Suprapubic skin (tissue), 4 donors: ENCODE data around the gene UCK2. TPM values are rescaled to one million over a fixed set of nuclear protein-coding genes. Genes with fewer than 3 reads are reported as not detected.

Experiments used
- DNase-seq, 2 donors: peaks; one replicate each; pipeline ENCODE4 v3.0.0-alpha.2; 2019; ENCODE audit warnings: low spot score in 2 of 2
- H3K27ac ChIP-seq: fragments of 200-600 bp; sonication (generic); one replicate; pipeline ENCODE4 v1.5.1; 2019
- H3K27me3 ChIP-seq: fragments of 200-600 bp; sonication (generic); one replicate; pipeline ENCODE4 v1.5.1; 2019
- H3K36me3 ChIP-seq: fragments of 200-600 bp; sonication (generic); one replicate; pipeline ENCODE4 v1.5.1; 2019
- H3K4me1 ChIP-seq: fragments of 200-600 bp; sonication (generic); one replicate; pipeline ENCODE4 v1.5.1; 2019
- H3K4me3 ChIP-seq: fragments of 200-600 bp; sonication (generic); one replicate; pipeline ENCODE4 v1.5.1; 2019; ENCODE audit warnings: mild to moderate bottlenecking
- H3K9me3 ChIP-seq: fragments of 200-600 bp; sonication (generic); one replicate; pipeline ENCODE4 v1.5.1; 2019
- EP300 ChIP-seq: sonication (generic); formaldehyde crosslinking; IDR thresholded peaks from one replicate; pipeline ENCODE4 v1.6.1; 2017; ENCODE audit warnings: antibody characterized with exemption
- POLR2A ChIP-seq, 2 donors: fragments of 450-650 bp; IDR thresholded peaks; one replicate each; pipeline ENCODE4 v1.6.1; 2017; ENCODE audit warnings: antibody characterized with exemption in 2 of 2, mild to moderate bottlenecking in 2 of 2, moderate library complexity in 2 of 2
- POLR2AphosphoS5 ChIP-seq, 3 donors: sonication (generic); formaldehyde crosslinking; IDR thresholded peaks; one replicate each; pipeline ENCODE4 v1.6.1; 2017; ENCODE audit warnings: antibody characterized with exemption in 3 of 3
- WGBS: methylation state at CpG from one replicate; pipeline ENCODE4 v1.1.5; 2018; 5-methylcytosine and 5-hydroxymethylcytosine counted together
- total RNA-seq, 4 donors: library from RNA; depleted of rRNA; stranded (reverse); fragments of >200 nt; gene quantifications; one replicate each; pipeline ENCODE4 v1.1.0, GENCODE V29; 2016
- TF ChIP-seq, protein P1 (sequence below), 2 donors: fragments of 200-600 bp in 1 of 2; fragments of 450-650 bp in 1 of 2; sonication (generic) in 1 of 2; IDR thresholded peaks; one replicate each; pipeline ENCODE4 v1.5.1; 2016 to 2019; ENCODE audit warnings: antibody characterized with exemption in 2 of 2, mild to moderate bottlenecking in 1 of 2, moderate library complexity in 1 of 2

Gene UCK2
- total RNA-seq, 4 donors from 2014 or later, result 44.8 to 51.5 (median 45.4) TPM

DNA sequence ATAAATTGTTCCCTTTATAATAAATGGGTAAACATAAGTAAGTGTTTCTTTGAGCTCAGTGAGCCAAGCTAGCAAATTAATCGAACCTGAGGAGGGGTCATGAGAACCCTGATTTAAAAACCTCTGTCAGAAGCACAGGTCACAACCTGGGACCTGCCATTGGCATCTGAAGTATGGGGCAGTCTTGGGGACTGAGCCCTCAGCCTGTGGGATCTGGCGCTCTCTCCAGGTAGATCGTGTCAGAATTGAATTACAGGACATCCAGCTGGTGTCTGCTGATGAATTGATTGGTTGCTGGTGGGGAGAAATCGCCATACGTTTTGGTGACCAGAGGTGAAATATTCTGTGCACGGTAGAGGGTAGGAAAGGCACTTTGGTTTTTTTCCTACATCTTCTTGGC, 17.5 kb downstream of the UCK2 start:
- Histone ChIP-seq H3K27me3 (no peaks in the 10 kb centered on the region), H3K4me3 (no peak overlapping the region), H3K4me1 (peaks cover 14% of the 10 kb centered on the region), H3K36me3 (no peaks in the 10 kb centered on the region), H3K27ac (no peak overlapping the region), H3K9me3 (no peaks in the 10 kb centered on the region)
- 80% methylated on average over 6 of the region's 6 CpGs for WGBS
- no peak for DNase-seq
- TF ChIP-seq POLR2A (IDR thresholded peaks at IDR 0.05) (no peak), POLR2AphosphoS5 (IDR thresholded peaks at IDR 0.05) (no peak), EP300 (no peak)
- TF ChIP-seq, protein P1, sequence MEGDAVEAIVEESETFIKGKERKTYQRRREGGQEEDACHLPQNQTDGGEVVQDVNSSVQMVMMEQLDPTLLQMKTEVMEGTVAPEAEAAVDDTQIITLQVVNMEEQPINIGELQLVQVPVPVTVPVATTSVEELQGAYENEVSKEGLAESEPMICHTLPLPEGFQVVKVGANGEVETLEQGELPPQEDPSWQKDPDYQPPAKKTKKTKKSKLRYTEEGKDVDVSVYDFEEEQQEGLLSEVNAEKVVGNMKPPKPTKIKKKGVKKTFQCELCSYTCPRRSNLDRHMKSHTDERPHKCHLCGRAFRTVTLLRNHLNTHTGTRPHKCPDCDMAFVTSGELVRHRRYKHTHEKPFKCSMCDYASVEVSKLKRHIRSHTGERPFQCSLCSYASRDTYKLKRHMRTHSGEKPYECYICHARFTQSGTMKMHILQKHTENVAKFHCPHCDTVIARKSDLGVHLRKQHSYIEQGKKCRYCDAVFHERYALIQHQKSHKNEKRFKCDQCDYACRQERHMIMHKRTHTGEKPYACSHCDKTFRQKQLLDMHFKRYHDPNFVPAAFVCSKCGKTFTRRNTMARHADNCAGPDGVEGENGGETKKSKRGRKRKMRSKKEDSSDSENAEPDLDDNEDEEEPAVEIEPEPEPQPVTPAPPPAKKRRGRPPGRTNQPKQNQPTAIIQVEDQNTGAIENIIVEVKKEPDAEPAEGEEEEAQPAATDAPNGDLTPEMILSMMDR (IDR thresholded peaks at IDR 0.05), result no peak

DNA sequence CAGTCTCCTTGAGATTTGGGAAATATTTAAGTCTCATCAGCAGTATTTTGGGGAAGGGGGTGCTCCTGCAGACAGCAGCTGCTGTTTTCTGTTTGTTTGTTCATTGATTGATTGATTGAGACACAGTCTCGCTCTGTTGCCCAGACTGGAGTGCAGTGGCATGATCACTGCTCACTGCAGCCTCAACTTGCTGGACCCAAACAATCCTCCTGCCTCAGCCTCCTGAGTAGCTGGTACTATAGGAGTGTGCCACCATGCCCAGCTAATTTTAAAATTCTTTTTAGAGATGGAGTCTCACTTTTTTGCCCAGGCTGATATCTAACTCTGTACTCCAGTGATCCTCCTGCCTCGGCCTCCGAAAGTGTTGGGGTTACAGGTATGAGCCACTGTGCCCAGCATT, 18.2 kb downstream of the UCK2 start:
- Histone ChIP-seq H3K27me3 (no peaks in the 10 kb centered on the region), H3K4me3 (no peak overlapping the region), H3K36me3 (no peaks in the 10 kb centered on the region), H3K27ac (no peak overlapping the region), H3K4me1 (peaks cover 14% of the 10 kb centered on the region), H3K9me3 (no peaks in the 10 kb centered on the region)
- TF ChIP-seq, protein P1 (IDR thresholded peaks at IDR 0.05), result no peak
- no peak for TF ChIP-seq EP300
- TF ChIP-seq POLR2AphosphoS5 (IDR thresholded peaks at IDR 0.05), result no peak
- no peak for TF ChIP-seq POLR2A (IDR thresholded peaks at IDR 0.05)
- DNase-seq, result no peak
- WGBS, result 100% methylated on average over 3 of the region's 3 CpGs

DNA sequence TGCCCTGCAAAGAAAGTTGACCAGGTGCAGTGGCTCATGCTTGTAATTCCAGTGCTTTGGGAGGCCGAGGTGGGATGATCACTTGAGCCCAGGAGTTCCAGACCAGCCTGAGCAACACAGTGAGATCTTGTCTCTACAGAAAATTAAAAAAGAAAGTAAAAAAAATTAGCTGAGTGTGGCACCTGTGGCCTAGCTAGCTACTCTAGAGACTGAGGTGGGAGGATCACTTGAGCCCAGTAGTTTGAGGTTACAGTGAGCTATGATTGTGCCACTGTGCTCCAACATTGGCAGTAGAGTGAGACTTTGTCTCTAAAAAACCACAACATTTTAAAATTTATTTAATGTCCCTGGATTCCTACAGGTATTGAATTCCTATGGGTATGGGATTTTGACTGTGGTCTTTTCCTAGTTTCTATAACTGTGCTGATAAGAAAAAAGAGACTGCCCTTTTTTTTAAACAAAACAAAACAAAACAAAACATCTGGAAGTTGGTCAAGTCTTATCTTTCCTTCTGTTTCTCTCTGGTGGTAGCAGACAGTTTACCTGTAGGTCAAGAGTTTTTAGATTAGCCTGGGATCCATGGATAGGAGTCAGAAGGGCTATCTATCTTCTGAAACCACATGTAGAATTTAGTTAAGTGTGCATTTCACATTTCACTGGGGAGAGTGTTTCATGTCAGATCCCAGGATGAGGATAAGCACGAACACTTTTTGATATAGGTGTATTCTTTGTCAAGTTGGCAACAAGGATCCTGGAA, 18.8 kb downstream of the UCK2 start:
- Histone ChIP-seq H3K9me3 (no peaks in the 10 kb centered on the region), H3K36me3 (no peaks in the 10 kb centered on the region), H3K4me3 (no peak overlapping the region), H3K27ac (no peak overlapping the region), H3K4me1 (peaks cover 17% of the 10 kb centered on the region), H3K27me3 (no peaks in the 10 kb centered on the region)
- DNase-seq, result no peak
- TF ChIP-seq EP300 (no peak), POLR2A (IDR thresholded peaks at IDR 0.05) (no peak), POLR2AphosphoS5 (IDR thresholded peaks at IDR 0.05) (no peak)
- TF ChIP-seq, protein P1 (IDR thresholded peaks at IDR 0.05), result no peak
- WGBS, result 98% methylated on average over 2 of the region's 2 CpGs

DNA sequence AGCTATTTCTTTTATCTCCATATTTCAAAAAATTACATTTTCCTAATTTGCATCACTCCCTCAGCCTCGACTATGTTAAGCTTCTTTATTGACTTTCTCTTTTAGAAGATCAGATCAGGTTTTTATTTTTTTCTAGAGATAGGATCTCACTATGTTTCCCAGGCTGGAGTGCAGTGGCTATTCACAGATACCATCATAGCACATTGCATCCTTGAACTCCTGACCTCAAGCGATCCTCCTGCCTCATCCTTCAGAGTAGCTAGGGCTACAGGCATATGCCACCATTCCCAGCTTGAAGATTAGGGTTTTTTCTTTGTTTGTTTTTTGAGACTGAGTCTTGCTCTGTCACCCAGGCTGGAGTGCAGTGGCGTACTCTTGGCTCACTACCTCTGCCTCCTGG, 20.1 kb downstream of the UCK2 start:
- Histone ChIP-seq H3K27me3 (no peaks in the 10 kb centered on the region), H3K36me3 (no peaks in the 10 kb centered on the region), H3K4me1 (peaks cover 15% of the 10 kb centered on the region), H3K4me3 (no peak overlapping the region), H3K27ac (no peak overlapping the region), H3K9me3 (no peaks in the 10 kb centered on the region)
- 93% methylated on average over 3 of the region's 3 CpGs for WGBS
- DNase-seq, result no peak
- TF ChIP-seq POLR2A (IDR thresholded peaks at IDR 0.05) (no peak), POLR2AphosphoS5 (IDR thresholded peaks at IDR 0.05) (no peak), EP300 (no peak)
- TF ChIP-seq, protein P1 (IDR thresholded peaks at IDR 0.05), result no peak

DNA sequence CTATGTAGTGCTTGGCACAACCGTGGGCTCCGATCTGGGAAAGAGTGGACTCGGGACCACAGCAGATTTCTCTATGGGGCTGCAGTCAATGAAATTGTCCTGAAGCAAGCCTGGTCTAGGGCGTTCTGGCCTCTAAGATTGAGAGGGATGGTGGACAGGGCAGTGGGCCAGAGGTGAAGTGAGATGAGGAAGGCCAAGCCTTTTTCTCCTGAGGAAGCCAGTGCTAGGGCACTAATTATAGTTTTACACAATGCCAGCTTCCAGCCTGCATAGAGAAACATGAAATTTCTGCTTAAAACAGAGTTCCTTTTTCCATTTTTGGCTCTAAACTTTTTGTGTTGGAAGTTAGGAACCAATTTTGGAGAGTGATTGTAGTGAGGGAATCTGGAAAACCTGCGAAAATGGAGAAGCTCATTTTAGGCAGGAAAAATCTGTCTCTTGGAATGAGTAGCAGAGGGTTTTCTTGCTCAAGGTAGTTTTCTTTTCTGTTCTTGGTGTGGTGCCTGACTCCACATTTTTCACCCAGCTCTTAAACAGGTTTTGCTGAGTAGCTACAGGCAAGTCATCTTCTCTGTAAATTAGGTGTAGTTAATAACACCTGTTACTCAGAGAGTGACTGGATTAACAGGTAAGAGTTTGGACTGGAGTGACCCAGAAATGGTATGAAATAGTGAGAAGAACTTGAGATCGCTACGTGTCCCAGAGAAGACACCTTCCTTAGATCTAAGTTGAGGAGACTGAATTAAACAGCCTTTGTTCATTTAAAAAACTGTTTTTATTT, 22.1 kb downstream of the UCK2 start:
- DNase-seq, result no peak
- no peaks in the 10 kb centered on the region for H3K27me3 ChIP-seq
- H3K4me3 ChIP-seq, result no peak overlapping the region
- H3K36me3 ChIP-seq, result no peaks in the 10 kb centered on the region
- no peaks in the 10 kb centered on the region for H3K9me3 ChIP-seq
- WGBS, result 78% methylated on average over 7 of the region's 7 CpGs
- peaks cover 13% of the 10 kb centered on the region for H3K4me1 ChIP-seq
- H3K27ac ChIP-seq, result no peak overlapping the region
- TF ChIP-seq EP300 (no peak), POLR2AphosphoS5 (IDR thresholded peaks at IDR 0.05) (no peak), POLR2A (IDR thresholded peaks at IDR 0.05) (no peak)
- TF ChIP-seq, protein P1 (IDR thresholded peaks at IDR 0.05), result no peak
